Activated gamma-delta T cell treated with anti-CD3 and anti-CD28 coated beads, Interleukin-2, amount 50 U/mL, for 16 hours (primary cell): ENCODE data around the gene ATP6V0A4.
A peak's percentile ranks its signal among the peaks of the same experiment; 100 is the strongest.
"Not testable (repeated sequence)": the region's sequence is repeated elsewhere in the genome, so short reads cannot be mapped to it uniquely, and the experiment has no call there.

ENCODE experiments used
- DNase-seq: peaks from one replicate; pipeline ENCODE4 v3.0.0-alpha.2; 2020; ENCODE audit warnings: low read depth

The ATP6V0A4 gene

GRCh38 chr7:138802706-138803105 is 4.7 kb upstream of the ATP6V0A4 start:
- no peak for DNase-seq

- DNase-seq: no peak
Observed at GRCh38 chr7:138801256-138801655, 3.3 kb upstream of the ATP6V0A4 start.

GRCh38 chr7:138799336-138800000 is 1.5 kb upstream of the ATP6V0A4 start:
- DNase-seq: no peak

GRCh38 chr7:138798836-138799235 is 840 bp upstream of the ATP6V0A4 start:
- DNase-seq: no peak

GRCh38 chr7:138797046-138797445 is 950 bp downstream of the ATP6V0A4 start:
- DNase-seq: not testable (repeated sequence)

GRCh38 chr7:138796038-138796615 is 1.9 kb downstream of the ATP6V0A4 start:
- DNase-seq: no peak

- no peak for DNase-seq
Observed at GRCh38 chr7:138785587-138786437, 12.2 kb downstream of the ATP6V0A4 start.

GRCh38 chr7:138784692-138785091 is 13.3 kb downstream of the ATP6V0A4 start:
- DNase-seq: no peak

- no peak for DNase-seq
Observed at GRCh38 chr7:138781004-138781403, 17.0 kb downstream of the ATP6V0A4 start.

- DNase-seq: no peak
Observed at GRCh38 chr7:138776166-138776833, 21.7 kb downstream of the ATP6V0A4 start.

- no peak for DNase-seq
Observed at GRCh38 chr7:138773817-138774216, 24.2 kb downstream of the ATP6V0A4 start.

GRCh38 chr7:138773176-138773575 is 24.8 kb downstream of the ATP6V0A4 start:
- DNase-seq: no peak

GRCh38 chr7:138770904-138771303 is 27.1 kb downstream of the ATP6V0A4 start:
- DNase-seq: no peak

GRCh38 chr7:138768241-138768640 is 29.8 kb downstream of the ATP6V0A4 start:
- DNase-seq: no peak

- no peak for DNase-seq
Observed at GRCh38 chr7:138756591-138757242, 41.3 kb downstream of the ATP6V0A4 start.

GRCh38 chr7:138755842-138756590 is 42.0 kb downstream of the ATP6V0A4 start:
- DNase-seq: no peak

GRCh38 chr7:138755331-138755747 is 42.7 kb downstream of the ATP6V0A4 start:
- DNase-seq: no peak

GRCh38 chr7:138753610-138754009 is 44.4 kb downstream of the ATP6V0A4 start:
- DNase-seq: peak; percentile 14

- no peak for DNase-seq
Observed at GRCh38 chr7:138753150-138753518, 44.9 kb downstream of the ATP6V0A4 start.

GRCh38 chr7:138752518-138753149 is 45.4 kb downstream of the ATP6V0A4 start:
- DNase-seq: peak; percentile 87
